Stimulated activated CD4-positive, alpha-beta T cell treated with anti-CD3 and anti-CD28 coated beads, TNF-alpha, amount 100 ng/mL, for 24 hours (primary cell): ENCODE data around the gene UTP3.
"Not testable (repeated sequence)": the region's sequence is repeated elsewhere in the genome, so short reads cannot be mapped to it uniquely, and the experiment has no call there.

Experiments used
- DNase-seq, 3 experiments: peaks; one replicate each; pipeline ENCODE4 v3.0.0-alpha.2; 2020; ENCODE audit warnings: low read depth in 3 of 3

Gene UTP3

DNA sequence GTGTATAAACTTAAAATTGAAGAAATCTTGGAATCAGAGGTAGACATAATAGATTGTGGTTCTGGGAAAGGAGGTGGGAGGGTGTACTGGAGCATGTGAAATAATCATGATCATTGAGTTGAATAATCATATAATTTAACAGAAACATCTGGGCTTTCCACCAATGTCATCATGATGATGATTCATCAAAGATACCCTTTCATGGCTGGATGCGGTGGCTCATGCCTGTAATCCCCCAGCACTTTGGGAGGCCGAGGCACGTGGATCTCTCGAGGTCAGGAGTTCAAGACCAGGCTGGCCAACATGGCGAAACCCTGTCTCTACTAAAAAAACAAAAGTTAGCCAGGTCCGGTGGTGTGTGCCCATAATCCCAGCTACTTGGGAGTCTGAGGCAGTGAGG, 26.8 kb downstream of the UTP3 start:
- DNase-seq, result no peak

DNA sequence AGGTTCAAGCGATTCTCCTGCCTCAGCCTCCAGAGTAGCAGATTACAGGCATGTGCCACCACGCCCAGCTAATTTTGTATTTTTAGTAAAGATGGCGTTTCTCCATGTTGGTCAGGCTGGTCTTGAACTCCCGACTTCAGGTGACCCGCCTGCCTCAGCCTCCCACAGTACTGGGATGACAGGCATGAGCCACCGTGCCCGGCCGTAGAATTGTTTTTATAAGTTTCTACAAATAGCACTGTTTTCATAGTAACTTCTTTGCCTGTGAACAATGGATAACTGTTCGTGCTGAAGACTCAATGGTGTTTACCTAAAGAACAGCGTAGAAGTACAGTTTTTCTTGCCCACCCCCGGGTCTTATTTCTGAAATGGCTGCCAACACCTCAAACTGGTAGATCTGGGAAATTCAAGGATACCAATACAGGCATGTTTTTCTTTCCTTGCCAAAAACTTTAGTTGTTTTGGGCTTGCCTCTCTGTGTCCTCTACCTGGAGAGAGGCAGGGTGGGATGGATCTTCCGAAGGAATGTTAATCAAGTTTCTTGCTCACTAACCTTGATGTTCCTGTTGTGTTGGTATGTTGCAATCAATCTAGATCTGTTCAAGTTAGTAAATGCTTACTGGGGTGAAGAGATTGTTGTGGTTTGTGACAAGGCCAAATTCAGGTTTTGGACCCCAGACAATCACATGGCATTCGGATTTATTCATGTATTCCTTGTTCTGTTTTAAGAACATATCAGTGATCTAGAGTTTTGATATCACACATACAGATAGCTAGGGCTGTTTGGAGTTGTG, 30.7 kb downstream of the UTP3 start:
- no peak for DNase-seq

DNA sequence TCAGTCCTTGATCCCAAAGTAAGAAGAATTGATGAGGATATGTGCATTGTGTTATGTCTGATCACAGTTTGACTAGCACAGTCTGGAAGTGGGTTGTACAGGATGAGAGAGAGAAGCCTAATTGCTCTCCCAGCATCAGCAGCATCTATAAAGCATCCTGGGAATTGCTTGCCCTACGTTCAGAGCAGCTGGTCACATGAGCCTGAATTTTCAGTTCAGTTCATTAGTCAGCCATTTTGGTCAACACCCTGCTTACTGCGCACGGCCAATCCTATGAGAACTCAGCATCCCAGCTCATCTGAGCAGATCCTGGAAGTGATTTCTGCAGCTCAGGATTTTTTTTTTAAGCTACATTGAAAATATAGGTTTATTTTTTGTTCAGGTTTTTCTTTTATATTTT, 33.4 kb downstream of the UTP3 start, which contains the start of gene RUFY3:
TSS of gene RUFY3 (plus strand) at position 218 of the 400 bp plus-strand sequence. CDS start 610 bp downstream, outside the sequence.
- no peak for DNase-seq

DNA sequence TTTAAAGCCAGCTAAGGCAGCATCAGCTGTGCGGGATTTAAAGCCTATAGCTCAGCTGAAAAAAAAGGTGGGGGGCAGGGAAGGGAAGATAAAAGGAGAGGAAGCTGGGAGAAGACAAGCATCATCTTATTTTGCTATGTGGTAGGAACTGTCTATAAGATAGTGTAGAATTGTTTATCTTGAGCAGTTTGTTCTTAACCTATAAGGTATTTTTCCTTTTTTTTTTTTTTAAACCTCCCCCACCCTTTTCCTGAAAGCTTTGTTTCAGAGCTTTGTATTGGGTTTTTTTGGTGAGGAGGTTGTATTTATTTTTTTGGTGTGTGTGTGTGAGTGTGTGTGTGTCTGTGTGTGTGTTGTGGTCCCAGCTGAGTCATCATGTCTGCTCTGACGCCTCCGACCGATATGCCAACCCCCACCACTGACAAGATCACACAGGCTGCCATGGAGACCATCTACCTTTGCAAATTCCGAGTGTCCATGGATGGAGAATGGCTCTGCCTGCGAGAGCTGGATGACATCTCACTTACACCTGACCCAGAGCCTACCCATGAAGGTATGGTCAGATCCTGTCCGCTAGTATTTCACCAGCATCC, 34.0 kb downstream of the UTP3 start:
- DNase-seq, result peak in 1 of 3 experiments; percentile 32

DNA sequence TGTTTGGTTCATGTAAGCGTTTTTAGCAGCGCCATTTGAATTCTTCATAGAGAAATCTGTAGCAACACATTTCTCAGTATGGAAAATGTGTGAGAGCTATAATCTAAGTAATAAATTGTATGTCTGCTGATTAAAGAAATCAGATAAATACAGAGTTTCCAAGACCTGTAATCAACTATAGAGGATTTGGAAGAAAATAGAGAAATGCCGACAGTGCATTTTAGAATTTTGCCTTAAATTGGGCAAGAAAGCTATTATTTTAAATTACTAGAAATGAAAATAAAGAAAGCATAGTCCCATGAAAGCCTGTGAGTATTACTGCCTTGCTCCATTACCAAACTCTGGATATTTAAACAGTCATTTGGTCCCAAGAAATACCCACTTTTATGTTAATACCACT, 36.1 kb downstream of the UTP3 start:
- no peak for DNase-seq

DNA sequence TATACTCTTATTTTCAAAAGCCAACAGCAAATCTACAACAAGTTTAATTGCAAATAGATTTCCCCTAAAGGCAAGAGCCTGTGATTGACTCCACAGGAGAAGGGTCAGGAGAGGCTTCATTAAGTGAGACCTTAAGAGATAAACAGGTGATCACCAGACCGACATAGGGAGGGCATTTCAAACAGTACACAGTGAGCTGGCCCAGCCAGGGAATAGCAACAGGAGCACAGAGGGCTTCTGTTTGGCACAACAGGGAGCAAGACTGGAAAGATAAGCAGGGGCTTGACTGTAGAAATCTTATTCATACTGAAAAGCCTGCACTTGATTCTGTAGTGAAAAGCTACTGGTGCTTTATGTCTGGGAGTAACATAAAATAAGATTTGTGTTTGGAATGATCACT, 37.3 kb downstream of the UTP3 start:
- DNase-seq, result no peak

DNA sequence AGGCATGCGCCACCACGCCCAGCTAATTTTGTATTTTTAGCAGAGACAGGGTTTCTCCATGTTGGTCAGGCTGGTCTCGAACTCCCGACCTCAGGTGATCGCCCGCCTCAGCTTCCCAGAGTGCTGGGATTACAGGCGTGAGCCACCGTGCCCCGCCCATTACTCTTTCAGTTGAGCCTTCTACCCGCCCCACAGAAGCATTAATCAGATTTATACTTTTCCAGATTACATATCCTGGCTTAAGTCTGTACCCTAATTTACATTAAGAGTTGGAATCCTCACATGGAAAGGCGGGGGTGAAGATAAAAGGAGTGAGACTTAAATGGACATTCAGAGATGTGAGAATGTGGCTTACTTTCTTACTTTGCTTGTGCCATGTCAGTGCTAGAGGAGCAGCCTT, 38.2 kb downstream of the UTP3 start:
- not testable (repeated sequence) for DNase-seq

DNA sequence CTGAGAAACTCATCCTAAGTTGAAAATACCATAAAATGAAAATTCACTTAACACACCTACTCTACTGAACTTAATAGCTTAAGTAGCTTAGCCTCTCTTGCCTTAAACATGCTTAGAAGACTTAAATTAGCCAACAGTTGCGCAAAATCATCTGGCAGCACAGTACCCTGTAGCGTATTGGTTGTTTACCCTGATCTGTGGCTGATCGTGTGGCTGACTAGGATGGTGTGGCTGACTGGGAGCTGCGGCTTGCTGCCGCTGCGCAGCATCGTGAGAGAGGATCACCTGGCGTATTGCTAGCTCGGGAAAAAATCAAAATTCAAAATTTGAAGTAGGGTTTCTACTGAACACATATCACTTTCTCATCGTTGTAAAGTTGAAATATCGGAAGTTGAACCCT, 39.8 kb downstream of the UTP3 start:
- DNase-seq, result no peak

DNA sequence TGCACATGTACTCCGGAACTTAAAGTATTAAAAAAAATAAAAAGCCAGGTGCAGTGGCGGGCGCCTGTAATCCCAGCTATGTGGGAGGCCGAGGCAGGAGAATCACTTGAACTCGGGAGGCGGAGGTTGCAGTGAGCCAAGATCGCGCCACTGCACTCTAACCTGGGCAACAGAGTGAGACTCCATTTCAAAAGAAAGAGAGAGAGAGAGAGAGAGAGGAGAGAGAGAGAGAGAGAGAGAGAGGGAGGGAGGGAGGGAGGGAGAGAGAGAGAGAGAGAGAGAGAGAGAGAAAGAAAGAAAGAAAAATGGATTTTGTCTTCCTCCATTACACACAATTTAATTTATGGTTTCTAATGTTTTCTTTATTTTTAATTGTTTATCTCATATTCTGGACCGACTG, 44.5 kb downstream of the UTP3 start:
- not testable (repeated sequence) for DNase-seq

DNA sequence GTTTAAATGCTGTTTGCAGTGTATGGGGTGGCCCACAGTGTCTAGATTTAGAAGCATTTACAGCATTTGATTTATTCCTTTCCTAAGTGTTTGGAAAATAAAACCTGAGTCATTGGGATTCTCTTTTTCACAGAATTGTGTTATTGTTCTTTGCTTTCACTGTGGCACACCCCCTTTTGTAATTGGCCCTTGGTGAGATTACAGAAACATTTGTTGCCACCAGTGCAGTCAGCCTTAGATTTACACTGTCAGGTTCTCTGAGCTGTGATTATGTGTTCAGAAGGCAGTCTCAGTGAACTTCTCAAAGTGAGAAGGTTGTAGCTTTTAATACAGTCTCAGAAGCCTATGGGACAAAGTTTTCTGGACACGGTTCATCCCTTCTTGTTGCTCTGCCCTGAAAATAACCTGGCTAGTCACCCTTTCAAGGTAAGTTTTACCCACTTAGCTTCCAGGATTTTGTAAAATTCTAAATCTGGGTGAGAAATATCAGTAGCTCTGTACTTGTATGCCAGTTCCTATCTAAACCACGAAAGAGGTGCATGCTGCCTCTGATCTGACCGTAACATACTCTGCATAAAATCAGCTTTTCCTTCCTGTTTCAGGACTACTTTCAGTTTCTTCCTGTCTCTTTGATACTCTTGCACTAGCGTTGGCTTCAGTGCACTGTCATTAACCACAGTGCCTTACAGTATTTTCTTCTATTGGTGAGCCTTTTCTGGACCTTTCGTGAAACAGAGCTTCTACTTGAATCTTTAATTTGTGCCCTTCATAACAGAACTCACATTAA, 46.0 kb downstream of the UTP3 start:
- peak in 1 of 3 experiments; percentile 15 for DNase-seq

DNA sequence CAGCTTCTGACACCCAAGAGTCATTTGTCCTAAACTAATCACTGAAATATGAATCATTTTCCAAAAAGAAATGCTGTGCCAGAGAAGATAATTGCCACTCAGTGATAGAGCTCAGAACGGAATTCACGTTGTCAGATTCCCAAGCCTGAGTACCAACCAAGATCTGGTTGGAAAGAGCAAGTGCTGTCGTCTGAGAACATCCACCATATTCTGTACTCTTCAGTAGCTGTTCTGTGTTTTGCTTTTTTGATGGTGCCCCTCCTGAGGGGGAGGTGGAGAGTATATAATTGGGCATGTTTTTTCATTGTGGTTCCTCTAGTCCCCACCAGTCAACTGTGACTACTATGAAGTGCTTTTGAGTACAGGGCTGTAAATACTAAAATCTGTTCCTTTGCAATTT, 46.6 kb downstream of the UTP3 start:
- no peak for DNase-seq

DNA sequence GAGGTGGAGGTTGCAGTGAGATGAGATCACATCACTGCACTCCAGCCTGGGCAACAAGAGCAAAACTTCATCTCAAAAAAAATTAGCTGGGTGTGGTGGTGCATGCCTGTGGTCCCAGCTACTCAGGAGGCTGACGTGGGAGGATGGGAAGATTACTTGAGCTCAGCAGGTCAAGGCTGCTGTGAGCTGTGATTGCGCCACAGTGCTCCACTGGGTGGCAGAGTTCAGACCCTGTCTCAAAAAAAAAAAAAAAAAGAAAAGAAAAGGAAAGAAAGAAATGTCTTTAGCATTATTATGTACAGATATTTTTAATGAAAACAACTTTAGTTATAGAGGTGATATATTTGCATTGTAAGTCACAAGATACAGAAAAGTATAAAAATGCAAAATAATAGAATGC, 47.6 kb downstream of the UTP3 start:
- DNase-seq, result peak in 1 of 3 experiments; percentile 14

DNA sequence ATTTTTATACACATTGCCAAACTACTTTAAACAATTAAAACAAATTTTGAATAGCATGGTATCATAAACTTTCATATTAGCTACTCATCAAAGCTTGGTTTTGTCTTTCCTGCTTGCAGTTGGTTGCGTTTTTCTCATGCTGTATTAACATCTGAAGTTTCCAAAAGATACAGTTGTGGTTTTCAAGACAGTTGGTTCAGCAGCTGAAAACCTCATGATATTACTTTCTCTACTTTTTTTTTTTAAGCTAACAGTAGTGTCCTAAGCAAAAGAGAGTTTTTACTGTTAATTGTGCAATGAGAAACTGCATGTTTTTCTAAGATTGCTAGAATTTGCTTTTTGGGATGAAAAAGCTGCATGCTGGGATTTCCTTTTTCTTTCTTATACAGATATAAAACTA, 48.7 kb downstream of the UTP3 start:
- no peak for DNase-seq

DNA sequence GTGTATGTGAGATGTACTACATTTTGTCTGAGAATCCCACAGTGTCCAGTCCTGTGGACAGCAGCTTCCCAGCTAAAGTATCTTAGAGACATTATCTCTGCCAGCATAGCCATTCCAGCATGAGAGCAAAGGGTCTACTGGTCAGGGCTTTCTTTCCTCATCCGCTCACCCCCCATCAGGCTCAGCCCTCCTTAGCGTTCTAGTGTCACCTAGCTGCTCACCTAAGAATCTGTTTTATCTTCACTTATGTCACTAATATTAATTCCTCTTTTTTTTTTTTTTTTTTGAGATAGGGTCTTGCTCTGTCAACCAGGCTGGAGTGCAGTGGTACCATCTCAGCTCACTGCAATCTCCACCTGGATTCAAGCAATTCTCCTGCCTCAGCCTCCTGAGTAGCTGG, 49.1 kb downstream of the UTP3 start:
- DNase-seq, result no peak

DNA sequence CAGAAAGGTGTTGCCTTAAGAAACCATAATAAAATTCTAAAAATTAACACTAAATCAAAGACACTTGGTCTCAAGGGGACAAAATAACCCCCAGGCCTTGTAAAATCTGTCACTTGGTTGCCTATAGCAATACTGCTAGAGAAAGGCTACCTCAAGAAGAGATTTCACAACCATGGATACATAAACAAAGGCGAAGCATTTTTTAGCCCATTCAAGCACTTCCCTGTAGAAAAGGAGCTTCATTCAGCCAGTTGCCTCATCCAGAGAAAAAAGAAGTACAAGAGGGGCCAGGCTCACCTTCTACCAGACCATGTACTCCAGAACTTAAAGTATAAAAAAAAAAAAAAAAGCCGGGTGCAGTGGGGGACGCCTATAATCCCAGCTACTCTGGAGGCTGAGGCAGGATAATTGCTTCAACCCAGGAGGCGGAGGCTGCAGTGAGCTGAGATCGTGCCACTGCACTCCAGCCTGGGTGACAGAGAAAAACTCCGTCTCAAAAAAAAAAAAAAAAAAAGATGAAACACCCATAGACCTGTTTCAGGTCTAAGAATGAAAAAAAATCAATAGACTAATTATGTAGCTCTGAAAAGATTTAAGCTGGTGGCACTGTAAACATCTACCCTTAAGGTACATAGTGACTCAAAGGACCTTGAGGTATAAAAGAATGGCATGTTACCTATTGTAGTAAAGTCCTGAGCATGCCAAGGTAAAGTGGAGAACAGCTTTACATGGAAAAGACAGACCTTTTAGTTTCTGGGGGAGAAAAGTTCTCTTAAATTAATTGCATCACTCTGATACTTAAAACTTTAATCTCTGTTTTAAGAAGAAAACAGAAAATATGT, 51.4 kb downstream of the UTP3 start:
- DNase-seq, result no peak
